SK-N-SH (cell line): ENCODE measurements around the gene ZNF467.

Experiments used
- CTCF ChIP-seq: fragments of 200-600 bp; sonication (generic); IDR thresholded peaks from 2 replicates; pipeline ENCODE4 v1.6.1; 2017; ENCODE audit warnings: antibody characterized with exemption, mild to moderate bottlenecking, moderate library complexity
- ELF1 ChIP-seq: IDR thresholded peaks from 2 replicates; pipeline ENCODE4 v1.4.0; 2012
- EP300 ChIP-seq, 2 experiments: IDR thresholded peaks; 2 replicates each; pipeline versions ENCODE4 v1.4.0 to v1.6.1; 2012; ENCODE audit warnings: borderline replicate concordance in 1 of 2, low read depth in 1 of 2, low read length in 1 of 2
- JUND ChIP-seq: IDR thresholded peaks from 2 replicates; pipeline ENCODE4 v1.4.0; 2012
- MEF2A ChIP-seq: IDR thresholded peaks from 2 replicates; pipeline ENCODE4 v1.4.0; 2012; ENCODE audit warnings: low read depth, borderline replicate concordance
- MXI1 ChIP-seq: IDR thresholded peaks from 2 replicates; pipeline ENCODE4 v1.6.1; 2012; ENCODE audit warnings: mild to moderate bottlenecking, low read depth, low read length, improper control_type of control experiment
- POLR2AphosphoS5 ChIP-seq: IDR thresholded peaks from 2 replicates; pipeline ENCODE4 v1.6.1; 2012; ENCODE audit warnings: low read depth, low read length
- RAD21 ChIP-seq: IDR thresholded peaks from 2 replicates; pipeline ENCODE4 v1.6.1; 2012; ENCODE audit warnings: mild to moderate bottlenecking, low read length
- TAF1 ChIP-seq: IDR thresholded peaks from 2 replicates; pipeline ENCODE4 v1.6.1; 2012; ENCODE audit warnings: low read depth, mild to moderate bottlenecking, low read length, moderate library complexity, borderline replicate concordance
- TEAD4 ChIP-seq: IDR thresholded peaks from 2 replicates; pipeline ENCODE4 v1.4.0; 2012; ENCODE audit warnings: mild to moderate bottlenecking, borderline replicate concordance; ENCODE audit not compliant: insufficient read depth
- TF ChIP-seq, protein P1 (sequence below): IDR thresholded peaks from 2 replicates; pipeline ENCODE4 v1.4.0; 2012; ENCODE audit warnings: low read depth, borderline replicate concordance

- TF ChIP-seq POLR2AphosphoS5, result no peak
- no peak for TF ChIP-seq CTCF
- TF ChIP-seq JUND, result no peak
- no peak for TF ChIP-seq MXI1
- TF ChIP-seq ELF1, result no peak
- TF ChIP-seq, protein P1, sequence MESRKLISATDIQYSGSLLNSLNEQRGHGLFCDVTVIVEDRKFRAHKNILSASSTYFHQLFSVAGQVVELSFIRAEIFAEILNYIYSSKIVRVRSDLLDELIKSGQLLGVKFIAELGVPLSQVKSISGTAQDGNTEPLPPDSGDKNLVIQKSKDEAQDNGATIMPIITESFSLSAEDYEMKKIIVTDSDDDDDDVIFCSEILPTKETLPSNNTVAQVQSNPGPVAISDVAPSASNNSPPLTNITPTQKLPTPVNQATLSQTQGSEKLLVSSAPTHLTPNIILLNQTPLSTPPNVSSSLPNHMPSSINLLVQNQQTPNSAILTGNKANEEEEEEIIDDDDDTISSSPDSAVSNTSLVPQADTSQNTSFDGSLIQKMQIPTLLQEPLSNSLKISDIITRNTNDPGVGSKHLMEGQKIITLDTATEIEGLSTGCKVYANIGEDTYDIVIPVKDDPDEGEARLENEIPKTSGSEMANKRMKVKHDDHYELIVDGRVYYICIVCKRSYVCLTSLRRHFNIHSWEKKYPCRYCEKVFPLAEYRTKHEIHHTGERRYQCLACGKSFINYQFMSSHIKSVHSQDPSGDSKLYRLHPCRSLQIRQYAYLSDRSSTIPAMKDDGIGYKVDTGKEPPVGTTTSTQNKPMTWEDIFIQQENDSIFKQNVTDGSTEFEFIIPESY, result no peak
- no peak for TF ChIP-seq TAF1
- no peak for TF ChIP-seq EP300 (IDR thresholded peaks at IDR 0.05; ENCODE audit: borderline replicate concordance in 1 of 2, low read depth in 1 of 2, low read length in 1 of 2)
- TF ChIP-seq MEF2A, result no peak
- no peak for TF ChIP-seq RAD21
- no peak for TF ChIP-seq TEAD4
Observed at GRCh38 chr7:149724661-149725425, 48.5 kb downstream of the ZNF467 start.
